DOHH2 (cell line): Measurements from ENCODE around the gene SPARC.
A peak's percentile ranks its signal among the peaks of the same experiment; 100 is the strongest.

Experiments used
- H3F3A ChIP-seq: fragments of 200-600 bp; sonication (generic), shearing (Covaris generic); 2 replicates; pipeline ENCODE4 v1.6.0; 2016; ENCODE audit warnings: antibody characterized with exemption, mild to moderate bottlenecking; ENCODE audit not compliant: control insufficient read depth, insufficient read depth
- H3K27ac ChIP-seq: fragments of 200-600 bp; sonication (generic); 2 replicates; pipeline ENCODE4 v1.5.1; 2014; ENCODE audit warnings: low read depth, mild to moderate bottlenecking, low read length, moderate library complexity
- H3K27me3 ChIP-seq: fragments of 200-600 bp; sonication (generic); 2 replicates; pipeline ENCODE4 v1.6.1; 2014; ENCODE audit warnings: mild to moderate bottlenecking, low read length, mixed read lengths; ENCODE audit not compliant: control insufficient read depth
- H3K36me3 ChIP-seq: fragments of 200-600 bp; sonication (generic); 2 replicates; pipeline ENCODE4 v1.6.1; 2014; ENCODE audit warnings: mild to moderate bottlenecking, low read length, moderate library complexity, mixed read lengths; ENCODE audit not compliant: control insufficient read depth
- H3K4me1 ChIP-seq: fragments of 200-600 bp; sonication (generic); 2 replicates; pipeline ENCODE4 v1.6.1; 2014; ENCODE audit warnings: mild to moderate bottlenecking, low read length, mixed read lengths; ENCODE audit not compliant: control insufficient read depth
- H3K4me2 ChIP-seq: fragments of 200-600 bp; sonication (generic); 2 replicates; pipeline ENCODE4 v1.6.0; 2014; ENCODE audit warnings: mild to moderate bottlenecking, low read length, moderate library complexity
- H3K4me3 ChIP-seq: fragments of 200-600 bp; sonication (generic); 2 replicates; pipeline ENCODE4 v1.5.1; 2014; ENCODE audit warnings: mild to moderate bottlenecking, low read length, mixed read lengths
- H3K79me2 ChIP-seq: fragments of 200-600 bp; sonication (generic); 2 replicates; pipeline ENCODE4 v1.6.1; 2014; ENCODE audit warnings: mild to moderate bottlenecking, low read length, mixed read lengths; ENCODE audit not compliant: control insufficient read depth
- H3K9me2 ChIP-seq: fragments of 200-600 bp; sonication (generic); replicated peaks from 2 replicates; pipeline ENCODE4 v1.6.1; 2014; ENCODE audit warnings: mild to moderate bottlenecking, low read length, mixed read lengths; ENCODE audit not compliant: control insufficient read depth
- H3K9me3 ChIP-seq: fragments of 200-600 bp; sonication (generic); 2 replicates; pipeline ENCODE4 v1.6.1; 2014; ENCODE audit warnings: antibody characterized with exemption, low read length, mixed read lengths; ENCODE audit not compliant: control insufficient read depth, insufficient read depth
- H4K20me1 ChIP-seq: fragments of 200-600 bp; sonication (generic); 2 replicates; pipeline ENCODE4 v1.6.0; 2014; ENCODE audit warnings: low read depth, mild to moderate bottlenecking, antibody characterized with exemption, low read length, moderate library complexity; ENCODE audit not compliant: control insufficient read depth, insufficient read depth
- EZH2phosphoT487 ChIP-seq: fragments of 200-600 bp; sonication (generic); IDR thresholded peaks from 2 replicates; pipeline ENCODE4 v1.6.1; 2017; ENCODE audit warnings: borderline replicate concordance, mild to moderate bottlenecking, antibody characterized with exemption, low read length, moderate library complexity, mixed read lengths
- TF ChIP-seq, protein P1 (sequence below): fragments of 200-600 bp; sonication (generic); IDR thresholded peaks from one replicate; pipeline ENCODE4 v1.5.1; 2014; ENCODE audit warnings: antibody characterized with exemption, mild to moderate bottlenecking, low read depth, low read length; ENCODE audit not compliant: poor library complexity, severe bottlenecking

SPARC gene

DNA sequence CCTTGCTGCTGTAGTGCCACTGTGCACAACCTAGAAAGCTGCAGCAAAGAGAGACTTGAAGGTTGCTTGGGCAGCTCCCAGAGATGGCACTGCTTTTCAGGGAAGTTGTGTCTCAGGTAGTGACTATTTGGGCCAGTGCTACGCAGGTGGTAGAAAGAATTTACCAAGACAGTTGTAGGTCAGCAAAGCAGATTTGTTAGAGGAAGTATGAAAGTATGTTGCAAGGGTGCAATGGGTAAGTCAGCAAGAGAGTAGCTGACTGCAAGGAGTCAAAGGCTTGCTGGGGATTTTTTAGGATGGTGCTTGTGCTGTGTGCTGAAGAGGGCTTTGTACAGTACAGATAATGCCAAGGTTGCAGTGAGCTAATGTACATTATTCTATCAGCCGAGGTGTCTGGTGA is 33.5 kb upstream of the SPARC start:
- Histone ChIP-seq H3K4me2 (peak overlapping the region; percentile 52; the same call in 1 of the 2 replicates), H3K9me2 (no peaks in the 10 kb centered on the region), H3K4me3 (no peak overlapping the region), H4K20me1 (no peaks in the 10 kb centered on the region), H3K27me3 (no peaks in the 10 kb centered on the region), H3K79me2 (no peaks in the 10 kb centered on the region), H3F3A (no peaks in the 10 kb centered on the region), H3K9me3 (no peaks in the 10 kb centered on the region), H3K36me3 (no peaks in the 10 kb centered on the region), H3K4me1 (peaks cover 57% of the 10 kb centered on the region), H3K27ac (no peak overlapping the region)
- TF ChIP-seq EZH2phosphoT487 = no peak
- TF ChIP-seq, protein P1, sequence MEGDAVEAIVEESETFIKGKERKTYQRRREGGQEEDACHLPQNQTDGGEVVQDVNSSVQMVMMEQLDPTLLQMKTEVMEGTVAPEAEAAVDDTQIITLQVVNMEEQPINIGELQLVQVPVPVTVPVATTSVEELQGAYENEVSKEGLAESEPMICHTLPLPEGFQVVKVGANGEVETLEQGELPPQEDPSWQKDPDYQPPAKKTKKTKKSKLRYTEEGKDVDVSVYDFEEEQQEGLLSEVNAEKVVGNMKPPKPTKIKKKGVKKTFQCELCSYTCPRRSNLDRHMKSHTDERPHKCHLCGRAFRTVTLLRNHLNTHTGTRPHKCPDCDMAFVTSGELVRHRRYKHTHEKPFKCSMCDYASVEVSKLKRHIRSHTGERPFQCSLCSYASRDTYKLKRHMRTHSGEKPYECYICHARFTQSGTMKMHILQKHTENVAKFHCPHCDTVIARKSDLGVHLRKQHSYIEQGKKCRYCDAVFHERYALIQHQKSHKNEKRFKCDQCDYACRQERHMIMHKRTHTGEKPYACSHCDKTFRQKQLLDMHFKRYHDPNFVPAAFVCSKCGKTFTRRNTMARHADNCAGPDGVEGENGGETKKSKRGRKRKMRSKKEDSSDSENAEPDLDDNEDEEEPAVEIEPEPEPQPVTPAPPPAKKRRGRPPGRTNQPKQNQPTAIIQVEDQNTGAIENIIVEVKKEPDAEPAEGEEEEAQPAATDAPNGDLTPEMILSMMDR = no peak

DNA sequence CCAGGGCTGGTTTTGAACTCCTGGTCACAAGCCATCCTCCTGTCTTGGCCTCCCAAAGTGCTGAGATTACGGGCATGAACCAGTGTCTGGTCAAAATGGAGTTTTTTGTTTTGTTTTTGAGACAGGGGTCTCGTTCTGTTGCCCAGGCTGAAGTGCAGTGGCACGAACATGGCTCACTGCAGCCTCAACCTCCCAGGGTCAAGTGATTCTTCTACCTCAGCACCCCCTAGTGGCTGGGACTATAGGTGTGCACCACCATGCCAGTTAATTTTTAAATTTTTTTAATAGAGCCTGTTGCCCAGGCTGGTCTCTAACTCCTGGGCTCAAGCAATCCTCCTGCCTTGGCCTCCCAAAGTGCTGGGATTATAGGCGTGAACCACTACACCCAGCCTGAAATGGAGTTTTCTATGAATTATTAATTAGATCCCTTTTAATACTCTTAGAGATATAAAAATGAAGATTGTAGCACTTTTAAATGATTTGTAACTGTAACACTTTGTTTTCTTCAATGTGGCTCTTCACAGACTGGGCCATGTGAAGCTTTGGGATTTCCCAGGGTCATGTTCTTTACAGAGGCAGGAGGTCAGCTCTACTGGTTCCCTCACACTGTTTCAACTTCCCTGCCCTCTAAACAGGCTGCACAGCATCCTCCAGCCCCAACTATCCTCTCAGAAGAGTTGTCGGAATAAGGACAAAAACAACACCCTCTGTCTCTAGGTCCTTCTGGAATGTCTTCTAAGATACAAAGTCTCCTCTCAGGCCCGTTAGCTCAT is 32.7 kb upstream of the SPARC start:
- no peak overlapping the region for H3K4me3 ChIP-seq
- no peaks in the 10 kb centered on the region for H3K27me3 ChIP-seq
- TF ChIP-seq, protein P1 = peak; percentile 63
- TF ChIP-seq EZH2phosphoT487 = no peak
- no peaks in the 10 kb centered on the region for H3K36me3 ChIP-seq
- H3F3A ChIP-seq = no peaks in the 10 kb centered on the region
- no peak overlapping the region for H3K27ac ChIP-seq
- H3K79me2 ChIP-seq = no peaks in the 10 kb centered on the region
- peaks cover 57% of the 10 kb centered on the region for H3K4me1 ChIP-seq
- H3K9me3 ChIP-seq = no peaks in the 10 kb centered on the region
- no peaks in the 10 kb centered on the region for H4K20me1 ChIP-seq
- H3K9me2 ChIP-seq = no peaks in the 10 kb centered on the region
- H3K4me2 ChIP-seq = no peak overlapping the region

DNA sequence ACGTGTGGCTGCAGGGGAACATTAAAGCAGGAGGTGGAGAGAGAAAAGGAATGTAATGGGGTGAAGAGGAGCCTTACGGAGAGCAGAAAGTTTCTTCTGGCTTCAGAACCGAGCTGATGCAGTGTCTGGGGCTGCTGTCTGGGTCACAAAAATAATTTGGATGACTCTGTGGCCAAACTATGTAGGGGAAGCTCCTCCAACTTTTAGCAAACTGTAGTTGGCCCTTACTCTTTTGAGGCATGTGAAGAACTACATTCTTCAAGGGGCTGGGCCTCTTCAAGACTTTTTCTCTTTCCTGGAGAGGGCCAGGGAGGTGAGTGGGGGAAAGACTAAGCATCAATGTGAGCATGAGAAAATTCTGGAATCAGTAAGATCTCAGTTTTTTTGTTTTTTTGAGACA is 31.9 kb upstream of the SPARC start:
- Histone ChIP-seq H3K36me3 (no peaks in the 10 kb centered on the region), H3K9me2 (no peaks in the 10 kb centered on the region), H3K4me1 (peaks cover 57% of the 10 kb centered on the region), H3K27ac (no peak overlapping the region), H3K4me2 (no peak overlapping the region), H3K79me2 (no peaks in the 10 kb centered on the region), H3K27me3 (no peaks in the 10 kb centered on the region), H4K20me1 (no peaks in the 10 kb centered on the region), H3K9me3 (no peaks in the 10 kb centered on the region), H3F3A (no peaks in the 10 kb centered on the region), H3K4me3 (no peak overlapping the region)
- TF ChIP-seq, protein P1 = no peak
- no peak for TF ChIP-seq EZH2phosphoT487
